Measurements from ENCODE around the gene C2orf72. TPM values are rescaled to one million over a fixed set of nuclear protein-coding genes. Genes with fewer than 3 reads are reported as not detected.
A peak's percentile ranks its signal among the peaks of the same experiment; 100 is the strongest.

Gene C2orf72
- total and polyA plus RNA-seq, 2 of the 13 experiments (the other 11 are each of a cell fraction or from before 2014, with no cell fraction given) = 147 to 203 TPM

DNA sequence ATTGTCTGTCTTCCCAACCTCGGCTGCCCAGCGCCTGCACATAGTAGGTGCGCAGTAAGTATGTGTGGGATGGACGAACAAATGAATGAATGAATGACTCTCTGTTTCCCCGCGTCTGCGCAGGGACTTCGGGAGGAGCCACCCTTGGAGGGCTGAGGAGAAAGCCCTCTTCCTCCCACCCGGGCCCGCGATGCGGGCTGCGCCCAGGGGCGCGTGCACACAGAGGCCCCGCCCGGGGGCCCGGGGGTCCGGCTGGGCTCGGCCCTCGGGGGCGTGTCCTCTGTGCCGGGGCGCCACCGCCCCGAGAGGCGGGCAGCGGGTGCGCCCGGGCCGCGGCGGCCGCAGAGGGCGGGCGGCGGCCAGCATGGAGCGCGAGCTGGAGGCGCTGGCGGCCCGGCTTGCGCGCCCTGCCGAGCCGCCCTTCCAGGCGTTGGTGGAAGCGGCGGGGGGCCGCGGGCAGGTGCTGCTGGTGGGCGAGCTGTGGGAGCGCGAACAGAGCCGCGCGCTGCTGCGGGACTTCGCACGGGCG, at the start of gene C2orf72 (continued):
- TF ChIP-seq, protein P1, sequence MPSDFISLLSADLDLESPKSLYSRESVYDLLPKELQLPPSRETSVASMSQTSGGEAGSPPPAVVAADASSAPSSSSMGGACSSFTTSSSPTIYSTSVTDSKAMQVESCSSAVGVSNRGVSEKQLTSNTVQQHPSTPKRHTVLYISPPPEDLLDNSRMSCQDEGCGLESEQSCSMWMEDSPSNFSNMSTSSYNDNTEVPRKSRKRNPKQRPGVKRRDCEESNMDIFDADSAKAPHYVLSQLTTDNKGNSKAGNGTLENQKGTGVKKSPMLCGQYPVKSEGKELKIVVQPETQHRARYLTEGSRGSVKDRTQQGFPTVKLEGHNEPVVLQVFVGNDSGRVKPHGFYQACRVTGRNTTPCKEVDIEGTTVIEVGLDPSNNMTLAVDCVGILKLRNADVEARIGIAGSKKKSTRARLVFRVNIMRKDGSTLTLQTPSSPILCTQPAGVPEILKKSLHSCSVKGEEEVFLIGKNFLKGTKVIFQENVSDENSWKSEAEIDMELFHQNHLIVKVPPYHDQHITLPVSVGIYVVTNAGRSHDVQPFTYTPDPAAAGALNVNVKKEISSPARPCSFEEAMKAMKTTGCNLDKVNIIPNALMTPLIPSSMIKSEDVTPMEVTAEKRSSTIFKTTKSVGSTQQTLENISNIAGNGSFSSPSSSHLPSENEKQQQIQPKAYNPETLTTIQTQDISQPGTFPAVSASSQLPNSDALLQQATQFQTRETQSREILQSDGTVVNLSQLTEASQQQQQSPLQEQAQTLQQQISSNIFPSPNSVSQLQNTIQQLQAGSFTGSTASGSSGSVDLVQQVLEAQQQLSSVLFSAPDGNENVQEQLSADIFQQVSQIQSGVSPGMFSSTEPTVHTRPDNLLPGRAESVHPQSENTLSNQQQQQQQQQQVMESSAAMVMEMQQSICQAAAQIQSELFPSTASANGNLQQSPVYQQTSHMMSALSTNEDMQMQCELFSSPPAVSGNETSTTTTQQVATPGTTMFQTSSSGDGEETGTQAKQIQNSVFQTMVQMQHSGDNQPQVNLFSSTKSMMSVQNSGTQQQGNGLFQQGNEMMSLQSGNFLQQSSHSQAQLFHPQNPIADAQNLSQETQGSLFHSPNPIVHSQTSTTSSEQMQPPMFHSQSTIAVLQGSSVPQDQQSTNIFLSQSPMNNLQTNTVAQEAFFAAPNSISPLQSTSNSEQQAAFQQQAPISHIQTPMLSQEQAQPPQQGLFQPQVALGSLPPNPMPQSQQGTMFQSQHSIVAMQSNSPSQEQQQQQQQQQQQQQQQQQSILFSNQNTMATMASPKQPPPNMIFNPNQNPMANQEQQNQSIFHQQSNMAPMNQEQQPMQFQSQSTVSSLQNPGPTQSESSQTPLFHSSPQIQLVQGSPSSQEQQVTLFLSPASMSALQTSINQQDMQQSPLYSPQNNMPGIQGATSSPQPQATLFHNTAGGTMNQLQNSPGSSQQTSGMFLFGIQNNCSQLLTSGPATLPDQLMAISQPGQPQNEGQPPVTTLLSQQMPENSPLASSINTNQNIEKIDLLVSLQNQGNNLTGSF (CRISPR knock-in tag; IDR thresholded peaks at IDR 0.05) = peak; percentile 85
- TF ChIP-seq HBP1 (CRISPR knock-in tag; IDR thresholded peaks at IDR 0.05; ENCODE audit: low read depth) (no peak; the same call in 1 of the 2 replicates), RARA (CRISPR knock-in tag; IDR thresholded peaks at IDR 0.05) (no peak), ZZZ3 (CRISPR knock-in tag; IDR thresholded peaks at IDR 0.05; ENCODE audit: borderline replicate concordance) (no peak), ZNF205 (CRISPR knock-in tag; IDR thresholded peaks at IDR 0.05) (no peak), BCLAF1 (IDR thresholded peaks at IDR 0.05) (no peak), HMGXB3 (CRISPR knock-in tag; IDR thresholded peaks at IDR 0.05; ENCODE audit: borderline replicate concordance) (no peak), ESRRA (CRISPR knock-in tag; IDR thresholded peaks at IDR 0.05; ENCODE audit: low read depth) (no peak)
- TF ChIP-seq, protein P2, sequence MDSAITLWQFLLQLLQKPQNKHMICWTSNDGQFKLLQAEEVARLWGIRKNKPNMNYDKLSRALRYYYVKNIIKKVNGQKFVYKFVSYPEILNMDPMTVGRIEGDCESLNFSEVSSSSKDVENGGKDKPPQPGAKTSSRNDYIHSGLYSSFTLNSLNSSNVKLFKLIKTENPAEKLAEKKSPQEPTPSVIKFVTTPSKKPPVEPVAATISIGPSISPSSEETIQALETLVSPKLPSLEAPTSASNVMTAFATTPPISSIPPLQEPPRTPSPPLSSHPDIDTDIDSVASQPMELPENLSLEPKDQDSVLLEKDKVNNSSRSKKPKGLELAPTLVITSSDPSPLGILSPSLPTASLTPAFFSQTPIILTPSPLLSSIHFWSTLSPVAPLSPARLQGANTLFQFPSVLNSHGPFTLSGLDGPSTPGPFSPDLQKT (CRISPR knock-in tag; IDR thresholded peaks at IDR 0.05; ENCODE audit: borderline replicate concordance) = no peak
- TF ChIP-seq, protein P3, sequence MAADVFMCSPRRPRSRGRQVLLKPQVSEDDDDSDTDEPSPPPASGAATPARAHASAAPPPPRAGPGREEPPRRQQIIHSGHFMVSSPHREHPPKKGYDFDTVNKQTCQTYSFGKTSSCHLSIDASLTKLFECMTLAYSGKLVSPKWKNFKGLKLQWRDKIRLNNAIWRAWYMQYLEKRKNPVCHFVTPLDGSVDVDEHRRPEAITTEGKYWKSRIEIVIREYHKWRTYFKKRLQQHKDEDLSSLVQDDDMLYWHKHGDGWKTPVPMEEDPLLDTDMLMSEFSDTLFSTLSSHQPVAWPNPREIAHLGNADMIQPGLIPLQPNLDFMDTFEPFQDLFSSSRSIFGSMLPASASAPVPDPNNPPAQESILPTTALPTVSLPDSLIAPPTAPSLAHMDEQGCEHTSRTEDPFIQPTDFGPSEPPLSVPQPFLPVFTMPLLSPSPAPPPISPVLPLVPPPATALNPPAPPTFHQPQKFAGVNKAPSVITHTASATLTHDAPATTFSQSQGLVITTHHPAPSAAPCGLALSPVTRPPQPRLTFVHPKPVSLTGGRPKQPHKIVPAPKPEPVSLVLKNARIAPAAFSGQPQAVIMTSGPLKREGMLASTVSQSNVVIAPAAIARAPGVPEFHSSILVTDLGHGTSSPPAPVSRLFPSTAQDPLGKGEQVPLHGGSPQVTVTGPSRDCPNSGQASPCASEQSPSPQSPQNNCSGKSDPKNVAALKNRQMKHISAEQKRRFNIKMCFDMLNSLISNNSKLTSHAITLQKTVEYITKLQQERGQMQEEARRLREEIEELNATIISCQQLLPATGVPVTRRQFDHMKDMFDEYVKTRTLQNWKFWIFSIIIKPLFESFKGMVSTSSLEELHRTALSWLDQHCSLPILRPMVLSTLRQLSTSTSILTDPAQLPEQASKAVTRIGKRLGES (CRISPR knock-in tag; IDR thresholded peaks at IDR 0.05; ENCODE audit: borderline replicate concordance) = no peak

Measured in HepG2 (cell line).